COR-L47 (cell line): ENCODE measurements around the gene COG5.

Source experiments
- DNase-seq: peaks from one replicate; lab custom pipeline; 2025; lab: John Stamatoyannopoulos, UW

COG5 gene

GRCh38 chr7:107394276-107394675, 169.4 kb downstream of the COG5 start:
- DNase-seq: no peak

- no peak for DNase-seq
These were observed 170.9 kb downstream of the COG5 start for GRCh38 chr7:107392830-107393229.

GRCh38 chr7:107390916-107391315, 172.8 kb downstream of the COG5 start:
- DNase-seq: no peak

GRCh38 chr7:107388604-107389003, 175.1 kb downstream of the COG5 start:
- no peak for DNase-seq

- DNase-seq: no peak
These were observed 176.0 kb downstream of the COG5 start for GRCh38 chr7:107387573-107388219.

- peak; percentile 7 for DNase-seq
These were observed 176.6 kb downstream of the COG5 start for GRCh38 chr7:107387128-107387527.

- DNase-seq: no peak
These were observed 177.1 kb downstream of the COG5 start for GRCh38 chr7:107386548-107387102.

- DNase-seq: no peak
These were observed 179.7 kb downstream of the COG5 start for GRCh38 chr7:107384025-107384424.

- no peak for DNase-seq
These were observed 180.5 kb downstream of the COG5 start for GRCh38 chr7:107383203-107383602.

- DNase-seq: no peak
These were observed 182.3 kb downstream of the COG5 start for GRCh38 chr7:107381453-107381852.

GRCh38 chr7:107373354-107373753, 190.4 kb downstream of the COG5 start:
- no peak for DNase-seq

- no peak for DNase-seq
These were observed 191.4 kb downstream of the COG5 start for GRCh38 chr7:107372298-107372697.

GRCh38 chr7:107370816-107371215, 192.9 kb downstream of the COG5 start:
- DNase-seq: no peak

GRCh38 chr7:107364787-107365186, 198.9 kb downstream of the COG5 start:
- DNase-seq: no peak

- no peak for DNase-seq
These were observed 204.0 kb downstream of the COG5 start for GRCh38 chr7:107359520-107360316.

- no peak for DNase-seq
These were observed 208.1 kb downstream of the COG5 start for GRCh38 chr7:107355616-107356015.

- DNase-seq: no peak
These were observed 209.1 kb downstream of the COG5 start for GRCh38 chr7:107354640-107355039.

- no peak for DNase-seq
These were observed 210.0 kb downstream of the COG5 start for GRCh38 chr7:107353701-107354100.

GRCh38 chr7:107345898-107346297, 217.8 kb downstream of the COG5 start:
- no peak for DNase-seq

GRCh38 chr7:107344799-107345198, 218.9 kb downstream of the COG5 start:
- DNase-seq: no peak

GRCh38 chr7:107344286-107344685, 219.4 kb downstream of the COG5 start:
- DNase-seq: no peak

- DNase-seq: no peak
These were observed 225.6 kb downstream of the COG5 start for GRCh38 chr7:107338080-107338479.
